T-helper 1 cell treated with Interleukin-12 subunit alpha and Interleukin-12 subunit beta and Interleukin-4 antibody, amounts not matched to agents 30 ng/mL and 1 ng/mL, for 36 hours (primary cell): ENCODE data around the gene PCK2. TPM values are rescaled to one million over a fixed set of nuclear protein-coding genes. Genes with fewer than 3 reads are reported as not detected.
"Not testable (repeated sequence)": the region's sequence is repeated elsewhere in the genome, so short reads cannot be mapped to it uniquely, and the experiment has no call there.

ENCODE experiments used
- intact Hi-C: fragments of 100-400 bp; cut with micrococcal nuclease; formaldehyde crosslinking; loops from one replicate; pipeline ENCODE4 v1.15.1; 2024
- total RNA-seq: library from RNA; stranded (reverse); gene quantifications from 2 replicates; pipeline ENCODE4 v1.2.3, GENCODE V29; 2022

PCK2 gene
- 46.1 and 51.2 TPM in 2 replicates for total RNA-seq

DNA sequence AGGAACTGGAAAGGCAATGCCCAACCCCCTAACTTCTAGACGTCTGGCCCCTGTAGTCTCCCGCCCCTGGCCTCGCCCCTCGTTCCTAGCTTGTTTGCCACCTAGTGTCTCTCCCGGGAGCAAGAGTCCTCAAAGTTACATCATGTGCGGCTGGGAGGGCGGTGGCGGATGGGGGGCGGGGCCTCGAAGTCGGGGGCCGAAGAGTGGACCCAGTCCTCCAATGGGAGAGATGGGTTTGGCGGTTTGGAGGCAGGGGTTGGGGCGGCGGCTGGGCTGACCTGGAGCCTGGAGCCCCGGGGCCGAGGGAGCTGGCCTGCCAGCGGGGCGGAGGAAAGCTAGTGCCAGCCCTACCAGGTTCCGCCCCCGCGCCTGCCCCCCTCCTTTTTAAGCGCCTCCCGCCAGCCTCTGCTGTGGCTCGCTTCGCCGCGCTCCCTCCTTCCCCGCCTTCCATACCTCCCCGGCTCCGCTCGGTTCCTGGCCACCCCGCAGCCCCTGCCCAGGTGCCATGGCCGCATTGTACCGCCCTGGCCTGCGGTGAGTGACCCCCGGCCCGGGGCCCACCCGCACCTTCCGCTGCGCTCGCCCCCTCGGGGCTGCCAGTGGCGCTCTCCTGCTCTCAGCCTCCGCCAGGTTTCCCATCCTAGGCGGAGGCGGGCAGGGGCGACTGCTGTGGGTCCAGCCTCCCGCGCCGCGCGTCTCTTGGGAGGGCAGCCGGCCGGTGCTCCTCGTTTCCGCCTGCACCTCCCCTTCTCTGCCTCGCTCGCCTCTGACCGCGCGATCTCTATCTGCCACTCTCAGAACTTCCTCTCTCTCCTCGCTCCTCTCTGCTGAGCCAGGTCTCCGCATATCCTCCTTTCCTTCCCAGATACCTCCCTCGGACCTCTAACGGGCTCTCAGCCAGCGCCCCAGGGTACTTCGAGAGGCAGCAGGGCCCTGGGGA lies at the start of gene PCK2:
TSS of gene PCK2 (plus strand) at position 411 of the 940 bp plus-strand sequence. CDS start at position 506, 95 bp downstream.
- intact Hi-C loops, result loop anchor here (1.0 to 5.0 kb wide), 13 partner anchors 13 to 338 kb away; partner anchors contain the start of genes CARMIL3, DCAF11, DHRS1 and DHRS4L2

DNA sequence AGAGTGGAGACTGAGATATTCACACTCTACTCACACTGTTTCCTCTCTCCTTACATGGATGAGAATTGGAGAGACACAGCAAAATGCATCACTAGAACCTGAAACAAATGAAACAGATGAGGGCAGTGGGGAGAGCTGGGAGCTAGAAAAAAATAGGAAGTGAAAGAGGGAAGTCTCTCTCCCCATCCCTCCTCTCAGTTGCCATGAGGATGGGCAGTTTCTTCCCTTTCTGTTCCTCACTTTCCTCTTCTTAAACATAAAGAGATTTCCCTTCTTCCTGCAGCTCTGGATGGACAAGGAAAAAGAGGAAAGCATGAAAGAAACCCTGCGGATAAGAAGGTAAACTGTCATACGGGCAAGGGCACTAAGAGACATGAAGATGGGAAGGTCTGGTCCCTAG lies 45.1 kb upstream of the PCK2 start:
- intact Hi-C loops, result not testable (repeated sequence)

- intact Hi-C loops, result not testable (repeated sequence)
Measured at GRCh38 chr14:24050753-24051152, 43.4 kb upstream of the PCK2 start.

DNA sequence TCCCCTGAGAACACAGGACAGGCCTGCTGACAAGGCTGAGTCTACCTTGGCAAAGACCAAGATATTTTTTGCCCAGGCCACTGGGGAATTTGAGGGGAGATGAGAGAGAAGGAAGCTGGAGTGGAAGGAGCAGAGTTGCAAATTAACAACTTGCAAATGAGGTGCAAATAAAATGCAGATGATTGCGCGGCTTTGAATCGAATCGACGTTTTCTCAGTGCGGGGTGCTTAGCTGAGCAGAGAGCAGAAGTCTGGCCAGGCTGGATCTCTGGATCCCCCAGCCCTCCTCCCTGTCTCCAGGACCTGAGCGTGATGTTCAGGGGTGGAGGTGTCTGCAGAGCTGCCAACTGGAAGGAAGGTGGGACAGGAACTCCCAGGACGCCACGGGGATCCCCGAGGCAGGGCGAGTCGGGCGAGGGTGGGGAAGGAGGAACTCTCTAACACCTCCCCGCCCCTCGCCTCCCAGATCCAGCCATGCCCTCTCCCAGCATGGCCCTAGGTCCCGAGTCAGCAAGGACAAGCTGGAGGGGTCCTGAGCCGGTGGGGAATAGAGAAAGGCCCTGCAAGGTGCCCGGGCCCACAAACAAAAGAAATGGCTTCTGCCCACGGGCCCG lies 42.8 kb upstream of the PCK2 start:
- intact Hi-C loops, result no loop called here

DNA sequence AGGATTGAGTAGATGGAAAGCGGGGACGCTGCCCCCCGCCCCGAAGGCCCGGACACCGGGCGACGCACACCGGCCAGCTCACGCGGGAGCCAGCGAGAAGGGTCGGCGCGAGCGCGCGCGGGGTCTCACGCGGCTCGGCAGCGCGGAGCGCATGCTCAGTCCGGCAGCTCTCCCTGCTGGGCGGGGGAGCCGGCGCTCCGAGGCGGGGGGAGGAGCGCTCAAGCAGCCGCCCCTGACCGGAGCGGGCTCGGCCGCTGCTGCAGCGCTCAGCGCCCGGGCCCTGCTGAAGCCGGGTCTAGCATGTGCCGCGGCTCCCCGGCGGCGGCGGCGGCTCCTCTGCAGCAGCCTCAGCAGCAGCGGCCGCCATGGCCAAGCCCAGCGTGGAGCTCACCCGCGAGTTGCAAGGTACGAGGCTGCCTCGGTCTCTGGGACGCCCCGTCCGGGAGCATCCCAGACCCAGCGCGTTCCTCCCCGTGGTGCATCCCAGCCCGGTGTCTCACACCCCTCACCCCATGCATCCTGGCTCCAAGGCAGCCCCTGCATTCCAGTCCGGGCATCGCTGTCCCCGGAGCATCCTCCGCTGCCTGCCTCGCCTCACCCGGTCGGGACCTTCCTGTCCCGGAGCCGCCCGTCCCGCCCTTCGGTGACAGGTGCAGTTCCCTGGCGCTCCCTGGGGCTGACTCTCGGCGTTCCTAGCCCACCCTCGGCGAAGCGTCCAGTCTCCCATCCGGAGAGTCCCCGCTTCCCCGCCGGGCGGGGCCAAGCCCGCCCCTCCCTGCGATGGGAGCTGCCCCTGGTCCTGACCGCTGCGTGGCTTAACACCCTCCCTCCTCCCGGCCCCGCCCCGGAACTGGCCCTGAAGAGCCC lies 42.1 kb upstream of the PCK2 start, which contains the start of gene CARMIL3:
TSS of gene CARMIL3 (plus strand) at position 221 of the 867 bp plus-strand sequence. CDS start at position 366, 145 bp downstream.
- intact Hi-C loops, result loop anchor here (1.0 kb wide), 5 partner anchors 16 to 64 kb away; partner anchors contain the start of genes DCAF11, DHRS4L2, NRL and PCK2

- intact Hi-C loops, result loop anchor here (1.0 kb wide), 5 partner anchors 17 to 65 kb away; partner anchors contain the start of genes DCAF11, DHRS4L2, NRL and PCK2
Measured at GRCh38 chr14:24052656-24053547, 41.2 kb upstream of the PCK2 start.

- intact Hi-C loops, result no loop called here
Measured at GRCh38 chr14:24053548-24054323, 40.4 kb upstream of the PCK2 start.

GRCh38 chr14:24054324-24054641 lies 39.8 kb upstream of the PCK2 start:
- intact Hi-C loops, result no loop called here

GRCh38 chr14:24054646-24055045 lies 39.5 kb upstream of the PCK2 start:
- intact Hi-C loops, result no loop called here

DNA sequence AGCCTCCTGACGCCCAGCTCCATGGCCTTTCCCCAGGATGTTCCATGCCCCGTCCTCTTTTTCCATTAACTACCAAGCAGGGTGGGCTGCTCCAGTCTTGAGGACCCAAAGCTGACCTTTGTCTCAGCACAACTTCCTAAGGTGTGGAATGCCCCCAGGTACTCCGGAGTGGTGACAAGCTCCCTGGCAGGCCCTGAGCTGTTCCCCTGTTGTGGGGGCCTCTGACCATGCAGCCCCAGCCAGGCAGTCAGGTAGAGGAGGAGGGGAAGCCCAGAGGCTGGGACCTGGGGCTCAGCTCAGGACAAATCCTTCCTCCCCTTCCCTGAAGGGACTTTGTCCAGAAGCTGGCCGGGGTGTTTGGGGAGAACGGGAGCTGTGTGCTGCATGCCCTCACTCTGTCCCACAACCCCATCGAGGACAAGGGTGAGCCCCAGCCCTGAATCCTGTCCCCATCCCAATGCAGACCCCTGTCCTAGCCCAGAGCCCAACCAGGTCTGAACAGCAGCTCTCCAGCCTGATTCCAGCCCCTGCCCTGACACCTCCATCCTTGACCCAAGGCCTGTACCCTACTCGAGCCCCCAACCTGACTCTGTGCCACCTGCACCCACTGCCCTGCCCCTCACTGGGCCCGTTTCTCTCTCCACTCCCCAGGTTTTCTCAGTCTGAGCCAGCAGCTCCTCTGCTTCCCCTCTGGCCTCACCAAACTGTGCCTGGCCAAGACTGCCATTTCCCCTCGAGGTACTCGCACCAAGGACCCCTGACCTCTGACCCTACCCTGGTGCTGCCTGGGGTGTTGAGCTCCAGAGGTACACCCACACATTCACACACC lies 37.9 kb upstream of the PCK2 start:
- intact Hi-C loops, result no loop called here

DNA sequence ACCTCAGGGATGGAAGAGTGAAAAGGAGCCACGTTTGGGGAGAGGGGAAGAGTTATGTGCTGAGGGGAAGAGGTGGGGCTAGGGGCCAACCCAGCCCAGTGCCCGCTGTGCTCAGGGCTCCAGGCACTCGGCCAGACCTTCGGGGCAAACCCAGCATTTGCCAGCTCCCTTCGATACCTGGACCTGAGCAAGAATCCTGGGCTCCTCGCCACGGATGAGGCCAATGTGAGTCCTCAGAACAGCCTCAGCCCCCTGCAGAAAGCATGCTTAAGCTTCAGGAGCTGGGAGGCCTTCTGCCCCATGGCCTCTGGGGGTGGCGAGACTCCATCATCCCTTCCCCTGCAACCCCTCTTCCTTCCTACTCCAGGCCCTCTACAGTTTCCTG lies 37.3 kb upstream of the PCK2 start:
- intact Hi-C loops, result no loop called here

GRCh38 chr14:24057271-24057670 lies 36.8 kb upstream of the PCK2 start:
- intact Hi-C loops, result no loop called here

DNA sequence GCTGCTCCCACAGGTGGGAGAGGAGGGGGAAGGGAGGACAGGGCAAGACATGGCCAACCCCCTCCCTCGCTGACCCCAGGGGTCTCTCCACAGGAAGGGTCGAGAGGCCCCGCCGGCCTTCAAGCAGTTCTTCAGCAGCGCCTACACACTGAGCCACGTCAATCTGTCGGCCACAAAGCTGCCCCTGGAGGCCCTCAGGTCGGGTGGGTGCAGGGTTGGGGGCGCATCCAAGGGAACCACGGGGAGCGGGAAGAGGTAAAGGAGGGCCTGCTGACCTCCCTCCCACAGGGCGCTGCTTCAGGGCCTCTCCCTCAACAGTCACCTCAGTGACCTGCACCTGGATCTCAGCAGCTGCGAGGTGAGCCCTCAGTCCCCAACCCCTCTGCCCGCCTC lies 36.2 kb upstream of the PCK2 start:
- intact Hi-C loops, result loop anchor here (1.0 kb wide), 5 partner anchors 32 to 103 kb away; partner anchors contain the start of genes IRF9 and PCK2

- intact Hi-C loops, result loop anchor here (1.0 kb wide), 5 partner anchors 32 to 103 kb away; partner anchors contain the start of genes IRF9 and PCK2
Measured at GRCh38 chr14:24058260-24058950, 35.7 kb upstream of the PCK2 start.

DNA sequence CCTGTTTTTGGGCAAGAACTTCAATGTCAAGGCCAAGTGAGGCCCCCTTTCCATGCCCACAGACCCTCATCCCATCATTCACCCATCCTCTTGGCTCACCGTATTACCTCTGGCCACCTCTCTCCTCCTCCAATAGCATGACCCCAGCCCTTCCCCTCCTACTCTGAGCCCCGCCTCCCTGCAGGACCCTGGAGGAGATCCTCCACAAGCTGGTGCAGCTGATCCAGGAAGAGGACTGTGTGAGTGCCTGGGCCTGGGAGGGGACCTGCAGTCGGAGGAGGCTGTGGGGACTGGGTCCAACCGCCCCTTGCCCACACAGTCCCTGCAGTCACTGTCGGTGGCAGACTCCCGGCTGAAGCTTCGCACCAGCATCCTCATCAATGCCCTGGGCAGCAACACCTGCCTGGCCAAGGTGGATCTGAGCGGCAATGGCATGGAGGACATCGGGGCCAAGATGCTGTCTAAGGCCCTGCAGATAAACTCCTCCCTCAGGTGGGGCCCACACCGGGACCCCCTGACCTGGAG lies 35.1 kb upstream of the PCK2 start:
- intact Hi-C loops, result loop anchor here (1.0 kb wide), 5 partner anchors 31 to 102 kb away; partner anchors contain the start of genes IRF9 and PCK2

DNA sequence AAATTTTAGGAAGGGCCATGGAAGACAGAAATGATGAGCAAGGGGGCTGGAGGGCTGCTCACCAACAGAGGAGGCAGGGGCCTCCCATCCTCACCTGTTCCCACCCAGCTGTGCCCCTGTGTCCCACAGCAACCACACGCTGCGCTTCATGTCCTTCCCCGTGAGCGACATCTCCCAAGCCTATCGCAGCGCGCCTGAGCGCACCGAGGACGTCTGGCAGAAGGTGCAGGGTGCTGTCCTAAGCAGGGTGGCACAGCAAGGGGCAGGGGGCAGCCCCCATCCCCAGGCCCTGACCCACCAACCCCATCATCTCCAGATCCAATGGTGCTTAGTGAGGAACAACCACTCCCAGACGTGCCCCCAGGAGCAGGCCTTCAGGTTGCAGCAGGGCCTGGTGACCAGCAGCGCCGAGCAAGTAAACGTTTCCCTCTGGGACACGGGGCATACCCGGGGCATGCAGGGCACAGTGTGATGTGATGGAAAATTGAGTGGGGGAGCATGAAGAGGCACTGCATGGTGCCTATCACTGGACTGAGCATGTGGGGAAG lies 34.2 kb upstream of the PCK2 start:
- intact Hi-C loops, result no loop called here

GRCh38 chr14:24060443-24060842 lies 33.7 kb upstream of the PCK2 start:
- intact Hi-C loops, result no loop called here
